Heart right ventricle (tissue), 16 donors: ENCODE data around the gene DNAJC7. TPM values are rescaled to one million over a fixed set of nuclear protein-coding genes. Genes with fewer than 3 reads are reported as not detected.

Source experiments
- ATAC-seq, 8 donors: fragments of 200-7000 bp; cut with Tn5 transposase; one replicate each; pipeline ENCODE4 v1.9.1; 2020; ENCODE audit warnings: mild to moderate bottlenecking in 8 of 8, moderate library complexity in 8 of 8, moderate number of reproducible peaks in 1 of 8
- DNase-seq, 2 donors: peaks; one replicate each; pipeline ENCODE4 v3.0.0-alpha.2; 2020
- H3K27ac ChIP-seq, 10 donors: fragments of 200-600 bp; sonication (generic) in 2 of 10; one replicate each; pipeline versions ENCODE4 v1.5.0 to v1.8.0; 2020 to 2022; ENCODE audit warnings: mild to moderate bottlenecking in 3 of 10
- H3K27me3 ChIP-seq, 7 donors: fragments of 200-600 bp; one replicate each; pipeline ENCODE4 v1.8.0; 2021 to 2022; ENCODE audit warnings: mild to moderate bottlenecking in 2 of 7
- H3K36me3 ChIP-seq, 9 donors: fragments of 200-600 bp; sonication (generic) in 1 of 9; one replicate each; pipeline versions ENCODE4 v1.5.0 to v1.8.0; 2020 to 2022; ENCODE audit warnings: mild to moderate bottlenecking in 2 of 9
- H3K4me1 ChIP-seq, 9 donors: fragments of 200-600 bp; sonication (generic) in 1 of 9; one replicate each; pipeline versions ENCODE4 v1.5.0 to v1.8.0; 2020 to 2022; ENCODE audit warnings: mild to moderate bottlenecking in 4 of 9
- H3K4me3 ChIP-seq, 10 donors: fragments of 200-600 bp; sonication (generic) in 2 of 10; one replicate each; pipeline versions ENCODE4 v1.5.0 to v1.8.0; 2020 to 2022; ENCODE audit warnings: mild to moderate bottlenecking in 7 of 10, moderate library complexity in 2 of 10
- H3K9me3 ChIP-seq, 11 donors: fragments of 200-600 bp in 10 of 11; sonication (generic) in 2 of 11; one replicate each; pipeline versions ENCODE4 v1.5.0 to v1.8.0; 2013 to 2022; ENCODE audit warnings: mild to moderate bottlenecking in 2 of 11, control low read depth in 1 of 11, moderate library complexity in 1 of 11
- CTCF ChIP-seq, 9 donors: fragments of 200-600 bp; sonication (generic) in 2 of 9; IDR thresholded peaks; one replicate each; pipeline versions ENCODE4 v1.5.0 to v1.8.0; 2021 to 2022; ENCODE audit warnings: antibody characterized with exemption in 9 of 9, mild to moderate bottlenecking in 5 of 9, moderate library complexity in 1 of 9
- WGBS, 2 donors: extraction: QIAGEN DNeasy Blood & Tissue Kit; methylation state at CpG; one replicate each; pipeline ENCODE4 v1.1.7; 2013; ENCODE audit warnings: inconsistent platforms in 1 of 2; 5-methylcytosine and 5-hydroxymethylcytosine counted together
- intact Hi-C, 10 donors: fragments of 100-400 bp; cut with DNase I; formaldehyde crosslinking; loops; one replicate each; pipeline versions ENCODE4 v1.11.1 to v1.14.2; 2022
- polyA plus RNA-seq, 2 donors: library from polyadenylated mRNA; stranded (reverse); fragments of 200-250 nt; gene quantifications; one replicate each; pipeline ENCODE4 v1.2.3, GENCODE V29; 2013
- total RNA-seq, 10 donors: library from RNA; stranded (reverse); fragmentation: NEBNext Ultra II Directional in 3 of 10; extraction: Animal tissue kit (Norgen Biotek cat#: 25700) in 3 of 10; gene quantifications; one replicate each; pipeline versions ENCODE4 v1.2.1 to v1.2.4, GENCODE V29; 2021 to 2023
- donor health status: Arrhythmogenic right ventricular cardiomyopathy.
- donor health status: ischemic (EF 13 %, LVEDD 7.1; RV severe dilation, severe dysfunction).
- donor health status: healthy with polysubstance abuse.
- donor health status: DM: no; HTN: yes; CAD: no.
- donor health status: DM: no; HTN: no; CAD: no.
- donor health status: ischemic (EF 25% LVEDD 6.9; RV normal size, moderate dysfunction).
- donor health status: ischemic (EF 25% LVEDD 5.7; RV mildly dilated, moderate dysfunction).
- donor health status: healthy.
- donor health status: DM: yes; HTN: yes; CAD: no.
- donor health status: Ischemic cardiomyopathy.
- donor health status: ischemic (EF 35%, LVEDD 5.7; RV mildly dilated, moderate dysfunction).
- donor health status: nonischemic (EF 11% LVEDD 7.7; RV severe dilation, severe dysfunction).
- donor health status: DM: yes; HTN: yes; CAD: no.
- donor health status: PGD.
- donor health status: ischemic (EF 29% LVEDD 5.4; RV normal size, mild dysfunction).
- donor health status: nonischemic (EF 23%, LVEDD 6.1; RV moderate dilation, normal function).

The DNAJC7 gene
- total and polyA plus RNA-seq, 12 donors: 68.8 to 121 (median 82.7) TPM

- H3K4me1 ChIP-seq: peaks cover 8 to 54% (median 34%) of the 10 kb centered on the region in 9 donors
- H3K27ac ChIP-seq: peak overlapping the region; percentile 72 to 93 (median 90)
- WGBS, 2 donors: 10% methylated on average over 18 of the region's 18 CpGs
- intact Hi-C loops: loop anchor here in 9 of 10 donors (2.0 to 10.0 kb wide), 10 partner anchors 36 to 559 kb away; partner anchors contain the start of genes DNAJC7 (in 4 of the 9), HAP1 (in 1 of the 9) and NKIRAS2 (in 1 of the 9)
- DNase-seq (peak; percentile 44 to 58), ATAC-seq (peak; percentile 13 to 63 (median 40))
- H3K4me3 ChIP-seq: peak overlapping the region; percentile 69 to 100 (median 92)
- peaks cover 0 to 31% (median 14%) of the 10 kb centered on the region in 9 donors for H3K36me3 ChIP-seq
- no peak for TF ChIP-seq CTCF (IDR thresholded peaks at IDR 0.05)
- H3K9me3 ChIP-seq: no peaks in the 10 kb centered on the region
- H3K27me3 ChIP-seq: no peaks in the 10 kb centered on the region
These were observed 51.4 kb downstream of the DNAJC7 start for GRCh38 chr17:41965694-41966462.

- intact Hi-C loops: loop anchor here in 9 of 10 donors (1.0 to 10.0 kb wide), 9 partner anchors 134 to 562 kb away; partner anchors contain the start of genes HAP1 (in 1 of the 9) and ZNF385C (in 1 of the 9)
- Histone ChIP-seq H3K27me3 (no peaks in the 10 kb centered on the region), H3K4me1 (peaks cover 8 to 35% (median 24%) of the 10 kb centered on the region in 9 donors), H3K9me3 (no peaks in the 10 kb centered on the region), H3K27ac (peak overlapping the region in 1 of 10 donors; percentile 31), H3K36me3 (peaks cover 0 to 1% (median 0%) of the 10 kb centered on the region in 9 donors), H3K4me3 (no peak overlapping the region)
- peak; percentile 71 to 93 (median 87) for TF ChIP-seq CTCF (IDR thresholded peaks at IDR 0.05)
- ATAC-seq (peak in 7 of 8 donors; percentile 18 to 54 (median 35)), DNase-seq (peak; percentile 77 to 78)
- WGBS, 2 donors: 22 to 24% methylated on average over 9 of the region's 9 CpGs
These were observed 54.3 kb downstream of the DNAJC7 start for GRCh38 chr17:41962768-41963434.

DNA sequence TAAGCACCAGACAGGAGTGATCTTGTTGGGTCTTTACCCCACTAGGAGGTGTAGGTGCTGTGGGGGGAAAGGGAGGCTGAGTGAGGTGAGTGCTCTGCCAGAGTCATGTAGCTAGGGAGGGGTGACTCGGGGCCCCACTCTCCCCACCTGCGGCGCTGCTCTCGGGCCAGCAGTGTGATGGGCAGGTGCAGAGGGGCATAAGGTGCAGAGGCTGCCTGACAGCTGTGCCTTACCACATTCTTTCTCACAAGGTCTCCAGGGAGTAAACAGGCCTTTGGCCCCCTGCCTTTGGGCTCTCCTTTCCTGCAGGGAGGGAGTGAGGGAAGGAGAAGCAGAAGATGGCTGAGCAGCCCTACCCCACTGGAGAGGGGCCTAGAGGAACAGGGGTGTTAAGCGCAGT lies 55.1 kb downstream of the DNAJC7 start:
- peaks cover 2 to 27% (median 16%) of the 10 kb centered on the region in 9 donors for H3K4me1 ChIP-seq
- no peak for ATAC-seq
- no peak overlapping the region for H3K27ac ChIP-seq
- no peaks in the 10 kb centered on the region for H3K9me3 ChIP-seq
- H3K27me3 ChIP-seq: no peaks in the 10 kb centered on the region
- WGBS, 2 donors: 84 to 87% methylated on average over 5 of the region's 5 CpGs
- no peak for TF ChIP-seq CTCF (IDR thresholded peaks at IDR 0.05)
- DNase-seq: no peak
- H3K36me3 ChIP-seq: no peaks in the 10 kb centered on the region
- H3K4me3 ChIP-seq: no peak overlapping the region
- intact Hi-C loops: loop anchor here in 8 of 10 donors (2.0 to 10.0 kb wide), 8 partner anchors 135 to 563 kb away; partner anchors contain the start of genes HAP1 (in 1 of the 8) and ZNF385C (in 1 of the 8)
